Measurements from ENCODE around the gene TARS3. TPM values are rescaled to one million over a fixed set of nuclear protein-coding genes. Genes with fewer than 3 reads are reported as not detected.
A peak's percentile ranks its signal among the peaks of the same experiment; 100 is the strongest.

TARS3 gene
- total and polyA plus RNA-seq, 2 donors (not counting 3 experiments of a cell fraction or from before 2014, with no cell fraction given), result 0.91 to 8.2 TPM

DNA sequence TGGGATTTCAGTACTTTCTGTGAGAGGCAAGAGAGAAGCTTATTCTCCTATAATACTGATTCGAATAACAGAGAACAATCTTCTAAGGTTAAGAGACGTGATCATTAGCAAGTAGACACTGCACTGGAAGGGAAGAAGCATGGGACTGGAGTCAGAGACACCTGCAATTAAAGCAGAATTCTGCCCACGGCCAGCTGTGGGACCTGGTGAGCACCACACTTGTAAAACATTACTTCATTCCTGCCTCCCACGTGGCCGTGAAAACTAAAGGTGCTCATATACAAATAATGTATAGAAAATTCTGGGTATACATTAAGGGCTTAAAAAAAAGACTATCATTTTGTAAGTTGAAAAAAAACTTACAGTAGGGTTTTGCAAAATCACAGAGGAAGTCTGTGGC lies 74.1 kb downstream of the TARS3 start:
- Histone ChIP-seq H3K9me3 (replicated peaks; ENCODE audit: control insufficient read depth, insufficient read depth, low read length) (no peaks in the 10 kb centered on the region), H3K9ac (replicated peaks; ENCODE audit: extremely low read depth, insufficient read depth, low read length) (no peak overlapping the region), H3K36me3 (ENCODE audit: control insufficient read depth in 2 of 2, extremely low read depth in 1 of 2, insufficient read depth in 2 of 2, low read length in 2 of 2) (peaks cover 5 to 10% of the 10 kb centered on the region in 2 experiments), H3K9me1 (replicated peaks; ENCODE audit: control insufficient read depth, extremely low read depth, insufficient read depth, low read length) (no peaks in the 10 kb centered on the region), H3K4me2 (ENCODE audit: insufficient read depth, low read length) (peak overlapping the region; percentile 66), H3K4me3 (replicated peaks in 1 of 3; ENCODE audit: insufficient read depth in 1 of 3, low read depth in 1 of 3, low read length in 3 of 3) (no peak overlapping the region), H3K4me1 (ENCODE audit: control insufficient read depth, extremely low read depth, insufficient read depth, low read length) (peaks cover 19% of the 10 kb centered on the region), H3K27me3 (ENCODE audit: control insufficient read depth in 2 of 2, insufficient read depth in 2 of 2, low read length in 2 of 2) (no peaks in the 10 kb centered on the region), H2AFZ (ENCODE audit: low read depth, low read length) (no peak overlapping the region), H4K20me1 (replicated peaks; ENCODE audit: control insufficient read depth, extremely low read depth, insufficient read depth, low read length) (no peaks in the 10 kb centered on the region), H3K27ac (ENCODE audit: insufficient read depth, low read depth, low read length) (no peak overlapping the region), H3K79me2 (ENCODE audit: control insufficient read depth, insufficient read depth, low read length) (peaks cover 44% of the 10 kb centered on the region)
- FAIRE-seq (no peak), DNase-seq (ENCODE audit: low read depth, low spot score) (no peak)
- ChIA-PET CTCF (interaction anchor here (1.6 kb wide), 1 partner anchor 9 kb away, joined by 6 read pairs; no protein-coding TSS in a partner anchor), POLR2A (no interaction called here)
- dilution Hi-C loops (cut with MboI; ENCODE audit: extremely low pct_ligation_motif_present, low sequenced_read_pairs) (no loop called here), intact Hi-C loops (cut with micrococcal nuclease) (no loop called here)
- no TSS peak for BruUV-seq (replicated peaks)
- TF ChIP-seq EZH2 (IDR thresholded peaks at IDR 0.05; ENCODE audit: borderline replicate concordance, low read depth, low read length, severe bottlenecking), result no peak
- TF ChIP-seq POLR2A (IDR thresholded peaks at IDR 0.05; ENCODE audit: low read depth, low read length), result no peak
- TF ChIP-seq, protein P1, sequence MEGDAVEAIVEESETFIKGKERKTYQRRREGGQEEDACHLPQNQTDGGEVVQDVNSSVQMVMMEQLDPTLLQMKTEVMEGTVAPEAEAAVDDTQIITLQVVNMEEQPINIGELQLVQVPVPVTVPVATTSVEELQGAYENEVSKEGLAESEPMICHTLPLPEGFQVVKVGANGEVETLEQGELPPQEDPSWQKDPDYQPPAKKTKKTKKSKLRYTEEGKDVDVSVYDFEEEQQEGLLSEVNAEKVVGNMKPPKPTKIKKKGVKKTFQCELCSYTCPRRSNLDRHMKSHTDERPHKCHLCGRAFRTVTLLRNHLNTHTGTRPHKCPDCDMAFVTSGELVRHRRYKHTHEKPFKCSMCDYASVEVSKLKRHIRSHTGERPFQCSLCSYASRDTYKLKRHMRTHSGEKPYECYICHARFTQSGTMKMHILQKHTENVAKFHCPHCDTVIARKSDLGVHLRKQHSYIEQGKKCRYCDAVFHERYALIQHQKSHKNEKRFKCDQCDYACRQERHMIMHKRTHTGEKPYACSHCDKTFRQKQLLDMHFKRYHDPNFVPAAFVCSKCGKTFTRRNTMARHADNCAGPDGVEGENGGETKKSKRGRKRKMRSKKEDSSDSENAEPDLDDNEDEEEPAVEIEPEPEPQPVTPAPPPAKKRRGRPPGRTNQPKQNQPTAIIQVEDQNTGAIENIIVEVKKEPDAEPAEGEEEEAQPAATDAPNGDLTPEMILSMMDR (IDR thresholded peaks at IDR 0.05; ENCODE audit: extremely low read depth in 1 of 2, insufficient read depth in 1 of 2, low read depth in 1 of 2, low read length in 2 of 2), result no peak
- TF ChIP-seq JUN (IDR thresholded peaks at IDR 0.05; ENCODE audit: borderline replicate concordance, insufficient read depth, insufficient read length, low read depth), result no peak
- TF ChIP-seq, protein P2, sequence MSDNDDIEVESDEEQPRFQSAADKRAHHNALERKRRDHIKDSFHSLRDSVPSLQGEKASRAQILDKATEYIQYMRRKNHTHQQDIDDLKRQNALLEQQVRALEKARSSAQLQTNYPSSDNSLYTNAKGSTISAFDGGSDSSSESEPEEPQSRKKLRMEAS (IDR thresholded peaks at IDR 0.05; ENCODE audit: insufficient read depth, insufficient read length), result no peak

DNA sequence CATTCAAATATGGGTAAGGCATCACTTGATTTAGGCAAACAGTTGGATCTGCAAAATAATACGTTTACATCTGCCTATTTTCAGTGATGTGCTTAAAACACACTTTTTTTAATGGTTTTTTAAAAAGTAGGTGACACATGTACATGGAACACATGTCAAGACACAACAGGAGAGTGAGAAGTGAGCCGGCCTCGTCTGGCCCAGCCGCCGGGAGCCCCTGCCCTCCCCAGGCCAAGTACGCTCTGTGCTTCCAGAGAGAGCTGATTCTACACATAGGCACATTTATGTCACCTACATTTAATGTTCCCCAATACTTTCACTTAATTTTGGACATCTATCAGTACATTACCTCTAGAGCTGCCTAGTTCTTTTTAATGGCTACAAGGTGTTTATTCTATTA lies 75.9 kb downstream of the TARS3 start:
- Histone ChIP-seq H3K9me1 (replicated peaks; ENCODE audit: control insufficient read depth, extremely low read depth, insufficient read depth, low read length) (no peaks in the 10 kb centered on the region), H3K9me3 (replicated peaks; ENCODE audit: control insufficient read depth, insufficient read depth, low read length) (no peaks in the 10 kb centered on the region), H4K20me1 (replicated peaks; ENCODE audit: control insufficient read depth, extremely low read depth, insufficient read depth, low read length) (no peaks in the 10 kb centered on the region), H3K9ac (replicated peaks; ENCODE audit: extremely low read depth, insufficient read depth, low read length) (no peak overlapping the region), H2AFZ (ENCODE audit: low read depth, low read length) (no peak overlapping the region), H3K27ac (ENCODE audit: insufficient read depth, low read depth, low read length) (no peak overlapping the region), H3K4me2 (ENCODE audit: insufficient read depth, low read length) (no peak overlapping the region), H3K79me2 (ENCODE audit: control insufficient read depth, insufficient read depth, low read length) (peaks cover 44% of the 10 kb centered on the region), H3K27me3 (ENCODE audit: control insufficient read depth in 2 of 2, insufficient read depth in 2 of 2, low read length in 2 of 2) (no peaks in the 10 kb centered on the region), H3K4me1 (ENCODE audit: control insufficient read depth, extremely low read depth, insufficient read depth, low read length) (peaks cover 19% of the 10 kb centered on the region), H3K4me3 (replicated peaks in 1 of 3; ENCODE audit: insufficient read depth in 1 of 3, low read depth in 1 of 3, low read length in 3 of 3) (no peak overlapping the region), H3K36me3 (ENCODE audit: control insufficient read depth in 2 of 2, extremely low read depth in 1 of 2, insufficient read depth in 2 of 2, low read length in 2 of 2) (peaks cover 9 to 10% of the 10 kb centered on the region in 2 experiments)
- intact Hi-C loops (cut with micrococcal nuclease), result no loop called here
- FAIRE-seq (no peak), DNase-seq (ENCODE audit: low read depth, low spot score) (no peak)
- TF ChIP-seq, protein P2 (IDR thresholded peaks at IDR 0.05; ENCODE audit: insufficient read depth, insufficient read length), result no peak
- TF ChIP-seq GATA2 (IDR thresholded peaks at IDR 0.05; ENCODE audit: insufficient read depth, insufficient read length, low read depth, low read length) (no peak), FOS (IDR thresholded peaks at IDR 0.05; ENCODE audit: borderline replicate concordance, insufficient read depth, low read length) (no peak), POLR2AphosphoS5 (IDR thresholded peaks at IDR 0.05; ENCODE audit: insufficient read depth, low read depth, low read length) (no peak), JUN (IDR thresholded peaks at IDR 0.05; ENCODE audit: borderline replicate concordance, insufficient read depth, insufficient read length, low read depth) (no peak), POLR2A (IDR thresholded peaks at IDR 0.05; ENCODE audit: low read depth, low read length) (no peak), EZH2 (IDR thresholded peaks at IDR 0.05; ENCODE audit: borderline replicate concordance, low read depth, low read length, severe bottlenecking) (no peak)
- TF ChIP-seq, protein P1 (IDR thresholded peaks at IDR 0.05; ENCODE audit: extremely low read depth in 1 of 2, insufficient read depth in 1 of 2, low read depth in 1 of 2, low read length in 2 of 2), result no peak
- dilution Hi-C loops (cut with MboI; ENCODE audit: extremely low pct_ligation_motif_present, low sequenced_read_pairs), result no loop called here
- BruUV-seq (replicated peaks), result no TSS peak
- ChIA-PET CTCF (interaction anchor here (1.2 kb wide), 1 partner anchor 359 kb away, joined by 6 read pairs; no protein-coding TSS in a partner anchor), POLR2A (no interaction called here)
